Esophagus muscularis mucosa (tissue), 4 donors: Measurements from ENCODE around the gene SUPT4H1.

Experiments
- EP300 ChIP-seq: sonication (generic); formaldehyde crosslinking; IDR thresholded peaks from one replicate; pipeline ENCODE4 v1.6.1; 2017; ENCODE audit warnings: antibody characterized with exemption
- POLR2A ChIP-seq: fragments of 450-650 bp; IDR thresholded peaks from one replicate; pipeline ENCODE4 v1.6.1; 2017; ENCODE audit warnings: antibody characterized with exemption, moderate library complexity, mild to moderate bottlenecking, low read depth
- POLR2AphosphoS5 ChIP-seq, 2 donors: sonication (generic); formaldehyde crosslinking; IDR thresholded peaks; one replicate each; pipeline ENCODE4 v1.6.1; 2017; ENCODE audit warnings: antibody characterized with exemption in 2 of 2
- TF ChIP-seq, protein P1 (sequence below), 3 experiments: fragments of 200-600 bp in 2 of 3; fragments of 450-650 bp in 1 of 3; sonication (generic) in 2 of 3; IDR thresholded peaks; one replicate each; pipeline ENCODE4 v1.5.1; 2017 to 2019; ENCODE audit warnings: antibody characterized with exemption in 3 of 3, mild to moderate bottlenecking in 2 of 3, moderate library complexity in 1 of 3

DNA sequence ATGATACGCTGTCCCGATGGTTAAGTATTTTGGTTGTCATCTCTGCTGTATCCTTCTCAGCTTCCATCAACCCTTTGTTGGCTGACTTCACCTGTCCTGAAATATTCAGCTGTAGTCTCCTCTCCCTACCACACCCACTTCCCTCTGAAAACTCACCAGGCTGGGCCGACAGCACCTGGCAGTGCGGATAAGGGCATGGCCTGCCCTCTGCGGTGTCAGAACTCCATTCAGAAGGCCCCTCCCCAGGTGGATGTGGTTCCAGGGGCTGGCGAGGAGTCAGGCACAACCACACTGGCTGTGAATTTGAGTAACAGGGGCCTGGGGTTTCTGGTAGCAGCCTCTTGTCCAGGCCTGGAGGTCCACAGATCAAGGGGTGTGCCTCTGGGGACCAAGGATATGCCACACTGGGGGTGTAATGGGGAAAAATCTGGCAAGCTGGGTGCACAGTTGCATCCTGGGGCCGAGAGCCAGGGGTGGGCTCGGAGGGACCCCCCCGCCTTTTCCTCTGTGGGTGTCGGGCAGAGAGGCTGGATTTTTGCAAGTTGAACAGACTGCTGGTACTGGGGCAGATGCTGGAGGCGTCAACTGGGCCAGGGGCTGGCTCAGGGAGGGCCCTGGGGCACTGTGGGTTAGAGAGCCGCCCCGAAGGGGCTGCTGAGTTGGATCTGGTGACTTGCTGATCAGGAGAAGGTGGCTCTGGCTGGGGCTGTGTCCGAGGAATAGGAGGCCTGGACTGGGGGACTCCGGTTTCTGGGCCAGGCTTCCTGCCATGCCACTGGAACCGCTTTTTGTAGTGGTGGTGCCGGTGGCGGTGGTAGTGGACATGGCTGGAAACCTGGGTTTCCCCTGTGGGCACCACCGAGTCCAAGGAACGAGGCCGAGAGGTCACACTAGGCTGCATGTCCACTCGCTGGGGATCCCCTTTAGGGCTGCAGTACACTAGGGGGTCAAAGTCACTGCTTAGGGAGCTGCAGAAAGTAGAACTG lies 5.6 kb upstream of the SUPT4H1 start:
- TF ChIP-seq, protein P1, sequence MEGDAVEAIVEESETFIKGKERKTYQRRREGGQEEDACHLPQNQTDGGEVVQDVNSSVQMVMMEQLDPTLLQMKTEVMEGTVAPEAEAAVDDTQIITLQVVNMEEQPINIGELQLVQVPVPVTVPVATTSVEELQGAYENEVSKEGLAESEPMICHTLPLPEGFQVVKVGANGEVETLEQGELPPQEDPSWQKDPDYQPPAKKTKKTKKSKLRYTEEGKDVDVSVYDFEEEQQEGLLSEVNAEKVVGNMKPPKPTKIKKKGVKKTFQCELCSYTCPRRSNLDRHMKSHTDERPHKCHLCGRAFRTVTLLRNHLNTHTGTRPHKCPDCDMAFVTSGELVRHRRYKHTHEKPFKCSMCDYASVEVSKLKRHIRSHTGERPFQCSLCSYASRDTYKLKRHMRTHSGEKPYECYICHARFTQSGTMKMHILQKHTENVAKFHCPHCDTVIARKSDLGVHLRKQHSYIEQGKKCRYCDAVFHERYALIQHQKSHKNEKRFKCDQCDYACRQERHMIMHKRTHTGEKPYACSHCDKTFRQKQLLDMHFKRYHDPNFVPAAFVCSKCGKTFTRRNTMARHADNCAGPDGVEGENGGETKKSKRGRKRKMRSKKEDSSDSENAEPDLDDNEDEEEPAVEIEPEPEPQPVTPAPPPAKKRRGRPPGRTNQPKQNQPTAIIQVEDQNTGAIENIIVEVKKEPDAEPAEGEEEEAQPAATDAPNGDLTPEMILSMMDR (IDR thresholded peaks at IDR 0.05), result no peak
- no peak for TF ChIP-seq EP300
- no peak for TF ChIP-seq POLR2A
- TF ChIP-seq POLR2AphosphoS5 (IDR thresholded peaks at IDR 0.05), result no peak
